ENCODE data around the gene KCTD12. TPM values are rescaled to one million over a fixed set of nuclear protein-coding genes. Genes with fewer than 3 reads are reported as not detected.

KCTD12 gene
- total and polyA plus RNA-seq, 2 of the 13 experiments (the other 11 are each of a cell fraction or from before 2014, with no cell fraction given) = not detected

DNA sequence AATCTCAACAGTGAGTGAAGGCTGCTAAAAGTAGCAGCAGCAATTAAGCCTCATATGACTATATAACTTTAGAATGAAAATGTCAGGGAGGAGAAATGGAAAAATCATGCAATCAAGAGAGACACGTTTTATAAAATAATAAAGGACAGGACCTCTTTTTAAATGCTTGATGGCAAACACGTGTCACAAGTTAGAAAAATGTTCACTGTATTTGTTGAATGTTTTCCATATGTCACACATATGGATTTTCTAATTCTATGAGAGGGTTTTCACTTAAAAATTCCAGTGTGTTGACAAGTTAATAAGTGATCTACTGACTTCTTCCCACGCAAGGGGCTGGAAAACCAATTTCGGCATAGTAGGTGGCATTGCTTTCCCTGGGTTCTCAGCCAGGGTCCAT lies 27.7 kb upstream of the KCTD12 start:
- no TSS peak for BruUV-seq (replicated peaks)

GRCh38 chr13:76912476-76912875 lies 26.3 kb upstream of the KCTD12 start:
- Histone ChIP-seq H3K4me3 (replicated peaks in 1 of 3; ENCODE audit: insufficient read depth in 1 of 3, low read depth in 2 of 3, low read length in 3 of 3) (no peak overlapping the region), H3K79me2 (ENCODE audit: insufficient read depth, low read length) (no peaks in the 10 kb centered on the region), H3K4me1 (ENCODE audit: insufficient read depth, low read length) (no peaks in the 10 kb centered on the region), H3K27me3 (ENCODE audit: control insufficient read depth in 1 of 2, insufficient read depth in 2 of 2, low read length in 2 of 2) (no peaks in the 10 kb centered on the region; a peak in 2 of 5 replicates), H3K4me2 (ENCODE audit: low read depth, low read length) (no peak overlapping the region), H3K27ac (ENCODE audit: extremely low read length, insufficient read depth, low read length) (no peak overlapping the region), H2AFZ (ENCODE audit: low read length) (no peak overlapping the region), H4K20me1 (ENCODE audit: insufficient read depth, low read length) (no peaks in the 10 kb centered on the region), H3K9ac (ENCODE audit: insufficient read depth, low read depth, low read length) (no peak overlapping the region), H3K36me3 (replicated peaks in 1 of 2; ENCODE audit: control insufficient read depth in 1 of 2, insufficient read depth in 2 of 2, low read length in 2 of 2) (no peaks in the 10 kb centered on the region), H3K9me3 (ENCODE audit: low read length) (no peaks in the 10 kb centered on the region)
- no TSS peak for BruUV-seq (replicated peaks)
- intact Hi-C loops (cut with micrococcal nuclease; ENCODE audit: unreplicated experiment) (no loop called here), in situ Hi-C loops (cut with HindIII; ENCODE audit: extremely low pct_ligation_motif_present, low pct_unique_long_range_greater_than_20kb) (no loop called here)
- FAIRE-seq = no peak
- no peak for DNase-seq (ENCODE audit: low spot score)
- CTCF ChIA-PET (ENCODE audit: low intra/inter-chr PET ratio, low total read pairs) = no interaction called here
- ATAC-seq = no peak
- POLR2A ChIA-PET = no interaction called here
- WGBS (ENCODE audit: low lambda C conversion rate) = 0% methylated on average over 2 of the region's 3 CpGs
- TF ChIP-seq RCOR2 (CRISPR knock-in tag; IDR thresholded peaks at IDR 0.05) = no peak
- TF ChIP-seq, protein P1, sequence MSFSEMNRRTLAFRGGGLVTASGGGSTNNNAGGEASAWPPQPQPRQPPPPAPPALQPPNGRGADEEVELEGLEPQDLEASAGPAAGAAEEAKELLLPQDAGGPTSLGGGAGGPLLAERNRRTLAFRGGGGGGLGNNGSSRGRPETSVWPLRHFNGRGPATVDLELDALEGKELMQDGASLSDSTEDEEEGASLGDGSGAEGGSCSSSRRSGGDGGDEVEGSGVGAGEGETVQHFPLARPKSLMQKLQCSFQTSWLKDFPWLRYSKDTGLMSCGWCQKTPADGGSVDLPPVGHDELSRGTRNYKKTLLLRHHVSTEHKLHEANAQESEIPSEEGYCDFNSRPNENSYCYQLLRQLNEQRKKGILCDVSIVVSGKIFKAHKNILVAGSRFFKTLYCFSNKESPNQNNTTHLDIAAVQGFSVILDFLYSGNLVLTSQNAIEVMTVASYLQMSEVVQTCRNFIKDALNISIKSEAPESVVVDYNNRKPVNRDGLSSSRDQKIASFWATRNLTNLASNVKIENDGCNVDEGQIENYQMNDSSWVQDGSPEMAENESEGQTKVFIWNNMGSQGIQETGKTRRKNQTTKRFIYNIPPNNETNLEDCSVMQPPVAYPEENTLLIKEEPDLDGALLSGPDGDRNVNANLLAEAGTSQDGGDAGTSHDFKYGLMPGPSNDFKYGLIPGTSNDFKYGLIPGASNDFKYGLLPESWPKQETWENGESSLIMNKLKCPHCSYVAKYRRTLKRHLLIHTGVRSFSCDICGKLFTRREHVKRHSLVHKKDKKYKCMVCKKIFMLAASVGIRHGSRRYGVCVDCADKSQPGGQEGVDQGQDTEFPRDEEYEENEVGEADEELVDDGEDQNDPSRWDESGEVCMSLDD (CRISPR knock-in tag; IDR thresholded peaks at IDR 0.05; ENCODE audit: borderline replicate concordance) = no peak
- TF ChIP-seq, protein P2, sequence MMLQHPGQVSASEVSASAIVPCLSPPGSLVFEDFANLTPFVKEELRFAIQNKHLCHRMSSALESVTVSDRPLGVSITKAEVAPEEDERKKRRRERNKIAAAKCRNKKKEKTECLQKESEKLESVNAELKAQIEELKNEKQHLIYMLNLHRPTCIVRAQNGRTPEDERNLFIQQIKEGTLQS (CRISPR knock-in tag; IDR thresholded peaks at IDR 0.05) = no peak
- TF ChIP-seq, protein P3, sequence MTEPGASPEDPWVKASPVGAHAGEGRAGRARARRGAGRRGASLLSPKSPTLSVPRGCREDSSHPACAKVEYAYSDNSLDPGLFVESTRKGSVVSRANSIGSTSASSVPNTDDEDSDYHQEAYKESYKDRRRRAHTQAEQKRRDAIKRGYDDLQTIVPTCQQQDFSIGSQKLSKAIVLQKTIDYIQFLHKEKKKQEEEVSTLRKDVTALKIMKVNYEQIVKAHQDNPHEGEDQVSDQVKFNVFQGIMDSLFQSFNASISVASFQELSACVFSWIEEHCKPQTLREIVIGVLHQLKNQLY (CRISPR knock-in tag; IDR thresholded peaks at IDR 0.05) = no peak
- TF ChIP-seq MATR3 (CRISPR knock-in tag; IDR thresholded peaks at IDR 0.05) = no peak
- TF ChIP-seq MYC (CRISPR knock-in tag; IDR thresholded peaks at IDR 0.05; ENCODE audit: borderline replicate concordance) = no peak
- no peak for TF ChIP-seq CCAR2 (optimal IDR thresholded peaks at IDR 0.05; ENCODE audit: low read depth, low read length)
- TF ChIP-seq CAMTA2 (CRISPR knock-in tag; IDR thresholded peaks at IDR 0.05; ENCODE audit: borderline replicate concordance) = no peak

More for the DNA sequence above, 27.7 kb upstream of the KCTD12 start:
- Histone ChIP-seq H3K9me3 (ENCODE audit: low read length) (no peaks in the 10 kb centered on the region), H3K27ac (ENCODE audit: extremely low read length, insufficient read depth, low read length) (no peak overlapping the region), H3K27me3 (ENCODE audit: control insufficient read depth in 1 of 2, insufficient read depth in 2 of 2, low read length in 2 of 2) (no peaks in the 10 kb centered on the region; a peak in 2 of 5 replicates), H3K36me3 (replicated peaks in 1 of 2; ENCODE audit: control insufficient read depth in 1 of 2, insufficient read depth in 2 of 2, low read length in 2 of 2) (no peaks in the 10 kb centered on the region), H3K9ac (ENCODE audit: insufficient read depth, low read depth, low read length) (no peak overlapping the region), H3K4me1 (ENCODE audit: insufficient read depth, low read length) (no peaks in the 10 kb centered on the region), H3K79me2 (ENCODE audit: insufficient read depth, low read length) (no peaks in the 10 kb centered on the region), H3K4me2 (ENCODE audit: low read depth, low read length) (no peak overlapping the region), H3K4me3 (replicated peaks in 1 of 3; ENCODE audit: insufficient read depth in 1 of 3, low read depth in 2 of 3, low read length in 3 of 3) (no peak overlapping the region), H4K20me1 (ENCODE audit: insufficient read depth, low read length) (no peaks in the 10 kb centered on the region), H2AFZ (ENCODE audit: low read length) (no peak overlapping the region)
- ATAC-seq (no peak), DNase-seq (ENCODE audit: low spot score) (no peak), FAIRE-seq (no peak)
- no peak for TF ChIP-seq THAP11 (CRISPR knock-in tag; IDR thresholded peaks at IDR 0.05)
- TF ChIP-seq, protein P4, sequence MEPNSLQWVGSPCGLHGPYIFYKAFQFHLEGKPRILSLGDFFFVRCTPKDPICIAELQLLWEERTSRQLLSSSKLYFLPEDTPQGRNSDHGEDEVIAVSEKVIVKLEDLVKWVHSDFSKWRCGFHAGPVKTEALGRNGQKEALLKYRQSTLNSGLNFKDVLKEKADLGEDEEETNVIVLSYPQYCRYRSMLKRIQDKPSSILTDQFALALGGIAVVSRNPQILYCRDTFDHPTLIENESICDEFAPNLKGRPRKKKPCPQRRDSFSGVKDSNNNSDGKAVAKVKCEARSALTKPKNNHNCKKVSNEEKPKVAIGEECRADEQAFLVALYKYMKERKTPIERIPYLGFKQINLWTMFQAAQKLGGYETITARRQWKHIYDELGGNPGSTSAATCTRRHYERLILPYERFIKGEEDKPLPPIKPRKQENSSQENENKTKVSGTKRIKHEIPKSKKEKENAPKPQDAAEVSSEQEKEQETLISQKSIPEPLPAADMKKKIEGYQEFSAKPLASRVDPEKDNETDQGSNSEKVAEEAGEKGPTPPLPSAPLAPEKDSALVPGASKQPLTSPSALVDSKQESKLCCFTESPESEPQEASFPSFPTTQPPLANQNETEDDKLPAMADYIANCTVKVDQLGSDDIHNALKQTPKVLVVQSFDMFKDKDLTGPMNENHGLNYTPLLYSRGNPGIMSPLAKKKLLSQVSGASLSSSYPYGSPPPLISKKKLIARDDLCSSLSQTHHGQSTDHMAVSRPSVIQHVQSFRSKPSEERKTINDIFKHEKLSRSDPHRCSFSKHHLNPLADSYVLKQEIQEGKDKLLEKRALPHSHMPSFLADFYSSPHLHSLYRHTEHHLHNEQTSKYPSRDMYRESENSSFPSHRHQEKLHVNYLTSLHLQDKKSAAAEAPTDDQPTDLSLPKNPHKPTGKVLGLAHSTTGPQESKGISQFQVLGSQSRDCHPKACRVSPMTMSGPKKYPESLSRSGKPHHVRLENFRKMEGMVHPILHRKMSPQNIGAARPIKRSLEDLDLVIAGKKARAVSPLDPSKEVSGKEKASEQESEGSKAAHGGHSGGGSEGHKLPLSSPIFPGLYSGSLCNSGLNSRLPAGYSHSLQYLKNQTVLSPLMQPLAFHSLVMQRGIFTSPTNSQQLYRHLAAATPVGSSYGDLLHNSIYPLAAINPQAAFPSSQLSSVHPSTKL (CRISPR knock-in tag; IDR thresholded peaks at IDR 0.05) = no peak
- ChIA-PET POLR2A (no interaction called here), CTCF (ENCODE audit: low intra/inter-chr PET ratio, low total read pairs) (no interaction called here)
- in situ Hi-C loops (cut with HindIII; ENCODE audit: extremely low pct_ligation_motif_present, low pct_unique_long_range_greater_than_20kb) (no loop called here), intact Hi-C loops (cut with micrococcal nuclease; ENCODE audit: unreplicated experiment) (no loop called here)
- 0% methylated on average over 4 of the region's 4 CpGs for WGBS (ENCODE audit: low lambda C conversion rate)
